GOT3 (cell line): ENCODE measurements around the gene EPHX1.

ENCODE experiments used
- DNase-seq: peaks from one replicate; lab custom pipeline; 2025; ENCODE audit warnings: mixed read lengths; lab: John Stamatoyannopoulos, UW

Gene EPHX1

DNA sequence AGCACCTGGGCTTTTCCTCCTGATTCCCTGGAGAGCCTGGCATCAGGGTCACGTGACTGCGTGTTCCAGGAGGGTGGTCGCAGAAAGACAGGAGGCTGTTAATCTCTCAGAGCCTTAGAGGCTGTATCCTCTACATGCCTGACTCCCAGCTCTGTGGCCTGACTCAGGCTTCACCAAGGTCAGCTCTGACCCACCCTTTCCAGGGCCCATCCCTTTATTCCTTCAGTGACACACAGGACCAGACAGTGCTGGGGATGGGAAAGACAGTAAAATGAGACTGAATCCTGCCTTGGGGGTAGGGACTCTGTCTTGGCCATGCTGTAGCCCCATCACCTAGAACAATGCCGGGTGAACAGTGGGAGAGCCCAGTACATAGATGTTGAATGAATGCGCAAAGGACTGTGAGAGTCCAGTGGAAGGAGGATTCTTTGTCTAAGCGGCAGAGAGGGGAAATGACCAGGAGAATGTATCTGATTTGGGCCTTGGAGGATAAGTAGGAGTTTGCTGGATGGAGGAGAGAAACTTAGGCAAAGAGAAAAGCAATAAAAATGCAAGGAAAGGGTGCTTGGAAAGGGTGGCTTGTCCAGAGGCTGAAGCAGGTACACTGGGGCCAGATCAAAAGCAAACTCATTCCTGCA, 33.0 kb downstream of the EPHX1 start:
- no peak for DNase-seq

GRCh38 chr1:225843426-225843795, 33.5 kb downstream of the EPHX1 start:
- no peak for DNase-seq

DNA sequence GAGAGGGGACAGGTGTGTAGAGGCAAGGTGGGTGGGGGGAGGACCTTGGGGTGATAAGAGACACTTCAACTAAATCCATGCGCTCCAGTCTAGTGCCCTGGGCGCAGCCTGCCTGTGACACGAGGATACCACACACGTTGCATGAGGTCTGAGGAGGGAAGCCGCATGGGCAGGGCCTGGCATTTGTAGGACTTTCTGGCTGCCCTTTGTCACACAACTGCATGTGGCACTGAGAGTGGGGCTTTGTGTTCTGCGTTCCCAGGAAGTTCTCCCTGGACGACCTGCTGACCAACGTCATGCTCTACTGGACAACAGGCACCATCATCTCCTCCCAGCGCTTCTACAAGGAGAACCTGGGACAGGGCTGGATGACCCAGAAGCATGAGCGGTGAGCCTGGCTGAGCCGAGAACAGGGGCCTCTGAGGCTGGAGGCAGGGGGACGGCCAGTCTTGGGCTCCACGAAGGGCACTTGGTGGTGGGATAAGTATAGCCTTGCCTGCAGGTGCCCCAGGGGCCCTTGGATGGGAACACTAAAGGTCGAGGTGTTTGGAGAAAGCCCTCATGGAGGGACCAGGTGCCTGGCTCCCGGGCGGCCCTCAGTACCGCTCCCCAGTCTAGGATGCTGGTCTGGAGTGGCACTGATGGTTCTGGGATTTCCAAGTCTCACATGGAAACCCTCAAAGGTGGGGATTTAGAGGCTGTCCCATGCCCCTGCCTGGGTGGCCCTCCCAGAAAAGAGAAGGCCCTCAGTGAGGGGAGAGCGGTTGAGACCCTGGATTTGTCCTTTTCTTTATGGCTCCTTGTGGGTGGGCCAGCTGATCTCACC, 34.5 kb downstream of the EPHX1 start:
- no peak for DNase-seq

DNA sequence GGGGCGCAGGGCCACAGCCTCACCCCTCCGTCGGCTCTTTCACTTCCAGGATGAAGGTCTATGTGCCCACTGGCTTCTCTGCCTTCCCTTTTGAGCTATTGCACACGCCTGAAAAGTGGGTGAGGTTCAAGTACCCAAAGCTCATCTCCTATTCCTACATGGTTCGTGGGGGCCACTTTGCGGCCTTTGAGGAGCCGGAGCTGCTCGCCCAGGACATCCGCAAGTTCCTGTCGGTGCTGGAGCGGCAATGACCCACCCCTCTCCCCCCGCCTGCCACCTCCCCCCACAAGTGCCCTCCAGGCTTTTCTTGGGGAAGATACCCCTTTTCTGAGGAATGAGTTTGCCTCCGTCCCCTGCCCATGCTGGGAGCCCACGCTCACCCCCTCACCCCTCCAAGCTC, 35.2 kb downstream of the EPHX1 start:
- no peak for DNase-seq

DNA sequence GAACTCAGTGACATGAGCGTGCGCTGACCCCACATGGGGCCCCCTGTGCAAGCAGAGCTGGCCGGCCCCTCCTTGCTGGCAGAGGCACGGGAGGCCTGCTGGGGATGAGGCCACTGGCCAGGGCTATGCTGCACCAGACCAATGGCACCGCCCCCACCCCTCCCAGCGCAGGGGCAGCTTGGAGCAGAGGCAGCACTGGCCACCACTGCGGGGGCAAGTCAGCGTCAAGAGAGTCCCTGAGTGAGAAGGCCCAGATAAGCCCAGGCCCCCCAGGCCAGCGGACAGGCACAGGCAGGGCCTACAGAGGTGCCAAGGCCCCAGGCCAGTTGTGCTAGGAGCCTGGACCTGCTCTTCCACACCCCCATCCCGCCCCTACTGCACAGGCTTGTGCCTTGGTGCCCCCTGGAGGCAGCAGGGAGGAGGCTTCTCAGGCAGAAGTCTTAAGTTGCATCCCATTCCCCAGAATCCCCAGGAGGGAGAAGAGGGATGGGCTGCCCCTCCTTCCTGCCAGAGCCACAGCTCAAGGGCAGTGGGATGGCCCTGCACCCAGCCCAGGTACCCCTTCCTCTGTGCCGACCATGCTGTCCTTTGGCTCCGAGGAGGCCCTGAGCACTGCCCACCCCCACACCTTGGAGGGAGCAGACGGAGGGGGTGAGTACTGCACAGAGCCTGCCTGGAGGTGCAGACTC, 35.8 kb downstream of the EPHX1 start:
- DNase-seq = no peak

DNA sequence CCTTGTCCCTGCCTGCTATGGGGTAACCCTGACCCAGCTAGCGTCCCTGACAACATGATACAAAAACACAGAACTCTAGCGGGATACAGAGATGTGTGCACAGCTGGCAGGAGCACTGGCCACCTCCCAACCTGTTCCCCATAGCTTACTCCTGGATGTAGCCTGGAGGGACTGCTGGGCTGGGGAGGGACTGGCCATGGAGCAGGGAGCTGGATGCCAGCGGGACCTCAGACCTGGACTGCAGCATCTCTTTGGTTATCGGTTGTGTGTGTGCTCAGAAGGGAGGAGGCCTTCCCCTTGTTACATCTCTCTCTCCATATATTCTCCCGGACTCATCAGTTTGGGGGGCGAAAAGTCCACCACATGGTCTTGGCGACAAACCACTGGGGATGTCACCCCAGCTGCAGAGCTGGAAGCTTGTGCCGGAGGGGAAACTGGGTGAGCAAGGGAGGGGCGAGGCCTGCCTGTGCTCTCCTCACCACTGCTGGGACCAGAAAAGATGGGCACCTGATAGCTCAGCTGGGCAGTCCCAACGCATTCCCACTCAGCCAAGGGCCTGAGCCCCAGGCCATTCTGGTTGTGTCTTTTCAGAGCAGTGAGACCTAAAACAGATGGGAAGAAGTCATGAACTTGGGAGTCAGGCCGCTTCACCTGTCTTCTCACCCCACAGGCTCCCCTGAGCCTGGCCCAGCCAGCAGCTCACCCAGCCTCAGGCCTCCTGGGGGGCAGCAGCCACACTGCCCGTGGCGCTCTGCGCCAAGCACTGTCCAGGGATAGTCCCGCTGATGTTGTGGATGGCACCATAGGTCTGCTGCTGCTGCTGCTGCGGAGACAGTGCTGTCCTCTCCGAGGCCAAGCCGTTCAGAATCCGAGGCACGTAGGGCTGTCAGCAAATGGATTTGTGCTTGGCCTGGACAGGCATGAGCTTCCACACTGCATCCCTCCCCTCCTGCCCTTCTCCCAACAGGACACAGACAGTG, 36.7 kb downstream of the EPHX1 start:
- DNase-seq = no peak

GRCh38 chr1:225847610-225848009, 37.7 kb downstream of the EPHX1 start:
- DNase-seq = no peak

DNA sequence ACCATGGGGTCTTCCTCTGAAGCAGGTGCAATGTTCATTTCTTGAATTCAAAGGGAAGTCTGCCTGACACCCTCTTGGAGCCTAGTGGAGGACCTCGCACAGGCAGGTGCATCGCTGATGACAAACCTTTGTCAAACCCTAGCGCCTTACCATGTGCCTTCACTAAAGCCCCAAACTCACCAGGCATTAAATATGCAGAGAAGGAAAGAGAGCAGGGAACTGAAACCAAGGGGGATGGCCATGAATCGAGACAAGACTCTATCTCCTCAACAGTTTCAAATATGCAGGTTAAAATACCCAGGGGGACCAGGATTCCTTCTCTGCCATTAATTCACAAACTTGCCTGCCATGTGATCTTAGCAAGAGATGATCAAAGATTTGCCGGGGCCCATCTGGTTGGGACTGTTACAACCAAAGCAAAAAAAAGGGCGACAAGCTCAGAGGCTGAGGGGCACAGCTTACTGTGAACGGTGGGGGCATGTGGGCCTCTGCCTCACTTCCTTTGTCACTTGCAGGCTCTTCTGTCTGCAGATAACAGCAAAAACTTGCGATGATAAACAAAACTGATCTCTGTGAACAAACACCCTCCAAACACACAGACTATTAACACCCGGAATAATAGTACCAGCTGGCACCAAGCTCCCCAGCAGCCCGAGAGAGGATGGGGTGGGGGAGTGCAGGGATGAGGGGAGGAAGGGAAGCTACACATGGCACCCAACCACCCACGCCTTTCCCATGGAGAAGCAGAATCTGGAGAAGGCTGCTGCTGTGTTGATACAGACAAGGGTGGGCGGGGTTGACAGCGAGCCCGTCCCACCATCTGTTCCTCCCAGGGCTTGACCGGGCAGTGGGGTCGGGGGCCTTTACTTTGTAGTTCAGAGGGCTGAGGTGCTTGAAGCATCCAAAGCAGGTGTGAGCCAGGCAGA, 38.4 kb downstream of the EPHX1 start:
- DNase-seq = no peak

GRCh38 chr1:225849925-225850324, 40.0 kb downstream of the EPHX1 start:
- DNase-seq = no peak

- no peak for DNase-seq
Observed at GRCh38 chr1:225850370-225850769, 40.4 kb downstream of the EPHX1 start.

DNA sequence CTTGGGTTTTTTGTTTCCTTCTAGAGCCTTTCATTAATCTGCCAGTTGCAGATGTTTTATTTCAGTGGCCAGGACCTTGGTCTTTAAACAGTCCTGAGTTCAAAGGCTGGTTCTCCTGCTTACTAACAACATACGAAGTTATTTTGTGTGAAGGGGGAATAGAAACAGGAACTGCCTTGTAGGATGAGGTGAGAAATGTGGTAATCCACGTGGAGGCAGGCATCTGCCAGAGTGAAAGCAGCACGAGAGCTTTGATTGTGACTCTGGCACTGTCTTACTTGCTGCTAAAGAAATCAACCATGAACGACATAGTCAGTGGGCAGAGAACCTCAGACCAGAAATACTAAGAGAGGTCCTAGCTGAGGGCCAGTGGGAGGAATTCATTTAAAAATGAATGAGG, 41.9 kb downstream of the EPHX1 start:
- DNase-seq = no peak

DNA sequence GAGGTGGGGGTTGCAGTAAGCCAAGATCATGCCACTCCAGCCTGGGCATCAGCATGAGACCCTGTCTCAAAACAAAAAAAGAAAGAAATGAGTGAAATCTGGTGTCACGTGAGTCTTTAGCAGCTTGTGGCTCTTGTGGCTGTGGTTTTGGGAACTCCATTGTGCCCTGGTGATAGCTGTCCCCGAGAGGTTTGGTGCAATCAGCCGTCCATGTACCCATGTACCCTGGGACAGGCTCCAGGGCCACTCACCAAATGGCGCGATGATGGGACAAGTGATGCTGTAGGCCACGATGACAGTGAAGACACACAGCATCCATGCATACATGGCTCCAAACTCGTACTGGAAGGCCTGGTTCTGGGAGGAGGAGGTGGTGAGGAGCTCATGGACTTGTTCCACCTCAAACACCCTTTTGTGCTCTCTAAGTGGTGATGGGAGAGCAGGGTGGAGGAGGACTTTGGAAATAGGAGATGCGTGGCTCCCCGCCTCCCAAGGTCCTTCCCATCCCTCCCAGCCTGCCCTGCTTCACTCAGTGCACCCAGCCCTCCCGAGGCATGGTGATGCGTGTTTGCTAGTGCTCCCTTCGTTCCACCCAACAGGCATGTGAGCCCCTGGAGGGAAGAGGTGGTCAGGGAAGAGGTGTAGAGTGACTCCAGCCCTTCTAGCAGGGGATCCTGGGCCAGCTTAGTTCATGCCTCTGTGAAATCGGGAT, 42.6 kb downstream of the EPHX1 start:
- no peak for DNase-seq

DNA sequence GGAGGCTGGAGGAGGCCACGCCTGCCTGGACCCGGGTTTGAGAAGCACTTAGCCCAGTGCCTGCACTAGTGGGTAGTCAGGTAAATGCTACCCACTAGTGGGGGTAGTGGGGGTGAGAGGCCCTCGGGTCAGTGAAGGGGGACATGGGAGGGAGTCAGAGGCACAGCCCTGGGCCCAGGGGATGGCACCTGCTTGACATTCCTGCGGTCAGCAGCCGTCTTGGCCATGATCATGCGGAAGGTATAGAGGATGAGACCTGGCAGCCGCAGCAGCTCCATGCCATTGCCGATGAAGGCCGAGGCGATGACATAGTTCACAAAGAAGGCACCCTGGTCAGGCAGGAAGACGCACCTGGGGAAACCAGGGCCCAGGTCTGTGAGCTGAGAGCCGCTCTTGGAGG, 43.5 kb downstream of the EPHX1 start:
- DNase-seq = no peak

DNA sequence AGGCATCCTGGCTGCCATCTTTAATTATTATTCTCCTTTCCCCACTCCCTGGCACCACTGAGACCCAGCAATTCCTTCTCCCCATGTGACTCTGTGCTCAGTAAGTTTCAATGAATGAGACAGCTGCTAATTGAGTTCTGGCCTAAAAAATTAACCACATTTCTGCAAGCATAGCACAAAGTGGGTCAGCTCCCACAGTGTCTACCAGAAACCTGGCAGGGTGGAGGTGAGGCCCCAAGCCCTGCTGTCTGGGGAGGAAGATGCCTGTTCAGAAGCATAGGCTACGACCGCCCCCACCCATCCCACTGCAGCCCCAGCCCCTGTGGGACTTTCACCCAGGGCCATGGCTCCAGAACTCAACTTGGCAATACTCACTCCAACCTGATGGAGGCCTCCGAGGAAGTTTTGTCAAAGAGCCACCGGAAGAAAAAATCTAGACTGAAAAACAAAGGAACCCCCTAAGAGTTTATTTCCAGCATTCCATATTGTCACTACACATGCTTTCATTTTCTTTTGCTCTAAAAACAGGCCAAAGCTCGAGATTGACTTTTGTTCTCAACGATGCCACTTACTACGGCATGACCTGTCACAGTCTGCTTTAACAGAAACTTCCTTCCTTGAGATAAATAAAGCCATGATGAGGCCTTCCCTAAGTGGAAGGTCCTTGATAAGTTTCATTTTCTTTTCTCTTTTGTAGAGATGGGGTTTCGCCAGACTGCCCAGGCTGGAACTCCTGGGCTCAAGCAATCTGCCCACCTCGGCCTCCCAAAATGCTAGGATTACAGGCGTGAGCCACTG, 45.8 kb downstream of the EPHX1 start:
- DNase-seq = no peak

GRCh38 chr1:225857256-225857655, 47.3 kb downstream of the EPHX1 start:
- no peak for DNase-seq

GRCh38 chr1:225859151-225859550, 49.2 kb downstream of the EPHX1 start:
- no peak for DNase-seq

GRCh38 chr1:225860107-225860506, 50.2 kb downstream of the EPHX1 start:
- no peak for DNase-seq

DNA sequence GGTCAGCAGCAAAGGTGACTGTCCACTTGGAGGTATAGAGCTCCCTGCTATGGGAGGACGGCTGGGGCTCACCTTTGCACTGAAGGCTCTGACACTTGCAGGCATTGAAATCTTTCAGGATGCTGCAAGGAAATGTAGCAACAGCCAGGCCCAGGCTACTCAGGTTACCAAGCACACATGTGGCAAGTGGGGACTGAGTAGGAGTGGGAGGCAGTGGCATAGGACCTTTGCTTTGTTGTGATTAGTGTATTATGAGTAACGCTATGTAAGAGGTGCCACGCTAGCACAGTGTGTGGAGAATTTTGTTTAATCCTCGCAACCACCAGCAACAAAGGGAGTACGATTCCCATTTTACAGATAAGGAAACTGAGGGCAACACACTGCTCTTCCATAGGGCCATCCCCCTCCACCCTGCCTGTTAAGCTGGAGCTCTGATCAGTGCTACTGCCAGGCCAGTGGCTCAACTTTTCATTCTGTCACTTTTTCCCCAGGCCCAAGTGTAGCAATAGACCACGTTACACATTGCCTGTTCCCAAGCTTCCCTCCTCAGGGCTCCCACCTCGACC, 51.0 kb downstream of the EPHX1 start:
- DNase-seq = no peak
